H1 (cell line): Measurements from ENCODE around the gene ZACN. TPM values are rescaled to one million over a fixed set of nuclear protein-coding genes. Genes with fewer than 3 reads are reported as not detected.

Source experiments
- CTCF ChIA-PET: fragments of 300-600 bp; sonication (Branson Sonifier 250); formaldehyde crosslinking; loops from one replicate; lab custom pipeline; 2021; ENCODE audit not compliant: partially characterized antibody; lab: Charles Lee
- POLR2A ChIA-PET: fragments of 300-600 bp; sonication (Branson Sonifier 250); formaldehyde crosslinking; loops from one replicate; lab custom pipeline; 2021; ENCODE audit warnings: inconsistent platforms; ENCODE audit not compliant: partially characterized antibody; lab: Charles Lee
- DNase-seq, 2 experiments: peaks; one replicate each; pipeline versions ENCODE4 v3.0.0 to v3.0.0-alpha.2; 2010 to 2022; ENCODE audit warnings: low spot score in 2 of 2, low read depth in 1 of 2, mixed read lengths in 1 of 2
- FAIRE-seq: peaks from 2 replicates; lab custom pipeline; 2011; peaks lifted over from hg19 to GRCh38; lab: Jason Lieb, UNC
- H2AFZ ChIP-seq: 2 replicates; pipeline ENCODE4 v1.8.1; 2012; ENCODE audit warnings: low read length, inconsistent platforms
- H2AK5ac ChIP-seq: 2 replicates; pipeline ENCODE4 v1.6.1; 2013; ENCODE audit warnings: low read depth, low read length
- H2BK120ac ChIP-seq: replicated peaks from 2 replicates; pipeline ENCODE3; 2013; ENCODE audit warnings: low read depth, low read length, inconsistent platforms
- H2BK12ac ChIP-seq: 2 replicates; pipeline ENCODE4 v1.6.1; 2013; ENCODE audit warnings: low read depth, low read length
- H2BK15ac ChIP-seq: 2 replicates; pipeline ENCODE4 v1.6.1; 2013; ENCODE audit warnings: low read length
- H2BK20ac ChIP-seq: 2 replicates; pipeline ENCODE4 v1.6.1; 2013; ENCODE audit warnings: low read length
- H2BK5ac ChIP-seq: 2 replicates; pipeline ENCODE4 v1.6.1; 2013; ENCODE audit warnings: low read depth, low read length
- H3K14ac ChIP-seq: 2 replicates; pipeline ENCODE4 v1.6.1; 2013; ENCODE audit warnings: inconsistent platforms; ENCODE audit not compliant: insufficient read length
- H3K18ac ChIP-seq: 2 replicates; pipeline ENCODE4 v1.6.1; 2013; ENCODE audit warnings: low read length; ENCODE audit errors: extremely low read depth
- H3K23ac ChIP-seq: 2 replicates; pipeline ENCODE4 v1.6.1; 2013; ENCODE audit warnings: inconsistent platforms; ENCODE audit not compliant: insufficient read length
- H3K23me2 ChIP-seq: 2 replicates; pipeline ENCODE4 v1.6.1; 2013; ENCODE audit warnings: low read depth, low read length
- H3K27ac ChIP-seq: 2 replicates; pipeline ENCODE4 v1.6.1; 2011; ENCODE audit warnings: low read depth, low read length, inconsistent platforms
- H3K27me3 ChIP-seq, 4 experiments: replicated peaks in 1 of 4; 1 replicate in 1 of 4; 2 replicates in 3 of 4; pipeline versions ENCODE4 v1.6.1 to v1.8.1; 2011 to 2013; ENCODE audit warnings: low read length in 3 of 4, mild to moderate bottlenecking in 3 of 4, inconsistent platforms in 2 of 4, mixed read lengths in 2 of 4, moderate library complexity in 1 of 4; ENCODE audit not compliant: control insufficient read depth in 3 of 4, insufficient read depth in 3 of 4; ENCODE audit errors: extremely low read depth in 1 of 4
- H3K36me3 ChIP-seq, 4 experiments: 2 replicates each; pipeline versions ENCODE4 v1.6.1 to v1.8.1; 2011 to 2013; ENCODE audit warnings: mild to moderate bottlenecking in 4 of 4, low read length in 3 of 4, moderate library complexity in 2 of 4, control low read depth in 1 of 4, inconsistent platforms in 1 of 4; ENCODE audit not compliant: insufficient read depth in 4 of 4, control insufficient read depth in 2 of 4
- H3K4ac ChIP-seq: replicated peaks from 2 replicates; pipeline ENCODE3; 2013; ENCODE audit warnings: low read length, low read depth, mixed read lengths, inconsistent platforms; ENCODE audit not compliant: insufficient read length
- H3K4me1 ChIP-seq, 4 experiments: replicated peaks in 1 of 4; 1 replicate in 1 of 4; 2 replicates in 3 of 4; pipeline versions ENCODE4 v1.6.1 to v1.8.1; 2011 to 2013; ENCODE audit warnings: low read length in 3 of 4, inconsistent platforms in 2 of 4, mixed read lengths in 1 of 4; ENCODE audit not compliant: insufficient read depth in 4 of 4, control insufficient read depth in 3 of 4
- H3K4me2 ChIP-seq, 2 experiments: 2 replicates each; pipeline versions ENCODE4 v1.6.1 to v1.8.1; 2011 to 2013; ENCODE audit warnings: low read depth in 2 of 2, low read length in 2 of 2, control low read depth in 1 of 2, inconsistent platforms in 1 of 2, mild to moderate bottlenecking in 1 of 2; ENCODE audit not compliant: insufficient read depth in 1 of 2
- H3K4me3 ChIP-seq, 4 experiments: fragments of 200-600, 300-600 bp in 1 of 4; sonication (generic), shearing (Covaris generic), sonication (Bioruptor Twin) in 1 of 4; 2 replicates each; pipeline versions ENCODE4 v1.5.1 to v1.8.1; 2011 to 2016; ENCODE audit warnings: low read length in 4 of 4, low read depth in 3 of 4, control low read depth in 2 of 4, inconsistent platforms in 2 of 4, mild to moderate bottlenecking in 2 of 4, mixed read lengths in 1 of 4, moderate library complexity in 1 of 4; ENCODE audit not compliant: insufficient read depth in 2 of 4; ENCODE audit errors: extremely low read depth in 1 of 4
- H3K56ac ChIP-seq: replicated peaks from 2 replicates; pipeline ENCODE3; 2013; ENCODE audit warnings: low read depth, mild to moderate bottlenecking, mixed read lengths, low read length, inconsistent platforms; ENCODE audit not compliant: insufficient read length
- H3K79me1 ChIP-seq: 2 replicates; pipeline ENCODE4 v1.6.1; 2013; ENCODE audit warnings: low read depth, low read length, control low read depth
- H3K79me2 ChIP-seq, 2 experiments: 2 replicates each; pipeline versions ENCODE4 v1.6.1 to v1.8.1; 2012 to 2013; ENCODE audit warnings: low read length in 2 of 2, mild to moderate bottlenecking in 2 of 2, inconsistent platforms in 1 of 2; ENCODE audit not compliant: insufficient read depth in 2 of 2, control insufficient read depth in 1 of 2
- H3K9ac ChIP-seq, 4 experiments: replicated peaks in 1 of 4; 1 replicate in 1 of 4; 2 replicates in 3 of 4; pipeline versions ENCODE4 v1.6.1 to v1.8.1; 2011 to 2013; ENCODE audit warnings: low read depth in 3 of 4, low read length in 3 of 4, control low read depth in 2 of 4, mild to moderate bottlenecking in 2 of 4, moderate library complexity in 2 of 4, inconsistent platforms in 1 of 4; ENCODE audit errors: extremely low read depth in 1 of 4
- H3K9me3 ChIP-seq, 2 experiments: 2 replicates each; pipeline versions ENCODE4 v1.6.1 to v1.8.1; 2012 to 2013; ENCODE audit warnings: mild to moderate bottlenecking in 2 of 2, moderate library complexity in 2 of 2, control low read depth in 1 of 2, inconsistent platforms in 1 of 2, low read depth in 1 of 2, low read length in 1 of 2, mixed read lengths in 1 of 2; ENCODE audit not compliant: insufficient read depth in 2 of 2
- H4K20me1 ChIP-seq, 2 experiments: replicated peaks in 1 of 2; 2 replicates each; pipeline versions ENCODE3 to v1.8.1; 2011 to 2013; ENCODE audit warnings: inconsistent platforms in 2 of 2, low read length in 2 of 2, mild to moderate bottlenecking in 1 of 2; ENCODE audit not compliant: insufficient read depth in 2 of 2, control insufficient read depth in 1 of 2
- H4K5ac ChIP-seq: 2 replicates; pipeline ENCODE4 v1.6.1; 2013; ENCODE audit warnings: low read length, low read depth, mixed read lengths, inconsistent platforms; ENCODE audit not compliant: insufficient read length
- H4K8ac ChIP-seq: 2 replicates; pipeline ENCODE4 v1.8.0; 2013; ENCODE audit warnings: mild to moderate bottlenecking, moderate library complexity, low read length, inconsistent platforms; ENCODE audit not compliant: insufficient read depth; ENCODE audit errors: extremely low read depth
- H4K91ac ChIP-seq: replicated peaks from 2 replicates; pipeline ENCODE3; 2013; ENCODE audit warnings: low read length, mixed read lengths, inconsistent platforms; ENCODE audit not compliant: insufficient read length
- SIX5 ChIP-seq: IDR thresholded peaks from 2 replicates; pipeline ENCODE4 v1.6.1; 2011; ENCODE audit warnings: mild to moderate bottlenecking, low read depth, low read length
- TAF7 ChIP-seq: optimal IDR thresholded peaks from 2 replicates; pipeline ENCODE3; 2011; ENCODE audit warnings: low read depth, mild to moderate bottlenecking, inconsistent platforms, low read length, moderate library complexity, borderline replicate concordance
- WGBS, 2 experiments: shearing (Covaris generic) in 1 of 2; methylation state at CpG; one replicate each; pipeline versions ENCODE4 v1.1.6 to v1.1.7; 2013 to 2015; ENCODE audit warnings: low lambda C conversion rate in 2 of 2, mixed read lengths in 2 of 2, inconsistent platforms in 1 of 2, low coverage in 1 of 2, missing lambda C conversion rate in 1 of 2; ENCODE audit not compliant: insufficient replicate concordance in 2 of 2, insufficient coverage in 1 of 2, insufficient read length in 1 of 2; ENCODE audit errors: extremely low coverage in 1 of 2, missing lambda C conversion rate in 1 of 2; 5-methylcytosine and 5-hydroxymethylcytosine counted together
- polyA plus RNA-seq, 7 experiments: library from polyadenylated mRNA; depleted of rRNA in 3 of 7; stranded (reverse) in 5 of 7; unstranded in 2 of 7; fragments of >200 nt in 5 of 7; fragments of 200-250 nt in 2 of 7; gene quantifications; 1 replicate in 5 of 7; 2 replicates in 1 of 7; 4 replicates in 1 of 7; pipeline versions ENCODE4 v1.2.1 to v1.2.3, GENCODE V29; 2011 to 2013; ENCODE audit warnings: missing spikeins in 2 of 7, mixed read lengths in 2 of 7
- total RNA-seq: library from RNA; stranded (reverse); fragmentation: NEBNext Ultra II Directional; extraction: Animal tissue kit (Norgen Biotek cat#: 25700); gene quantifications from 2 replicates; pipeline ENCODE4 v1.2.1, GENCODE V29; 2021
- TF ChIP-seq, protein P1 (sequence below): IDR thresholded peaks from 2 replicates; pipeline ENCODE4 v1.6.1; 2012; ENCODE audit warnings: inconsistent platforms

Gene ZACN
- total and polyA plus RNA-seq, 2 of the 8 experiments (the other 6 are each of a cell fraction or from before 2014, with no cell fraction given) = 0.26 TPM; not detected in 1

DNA sequence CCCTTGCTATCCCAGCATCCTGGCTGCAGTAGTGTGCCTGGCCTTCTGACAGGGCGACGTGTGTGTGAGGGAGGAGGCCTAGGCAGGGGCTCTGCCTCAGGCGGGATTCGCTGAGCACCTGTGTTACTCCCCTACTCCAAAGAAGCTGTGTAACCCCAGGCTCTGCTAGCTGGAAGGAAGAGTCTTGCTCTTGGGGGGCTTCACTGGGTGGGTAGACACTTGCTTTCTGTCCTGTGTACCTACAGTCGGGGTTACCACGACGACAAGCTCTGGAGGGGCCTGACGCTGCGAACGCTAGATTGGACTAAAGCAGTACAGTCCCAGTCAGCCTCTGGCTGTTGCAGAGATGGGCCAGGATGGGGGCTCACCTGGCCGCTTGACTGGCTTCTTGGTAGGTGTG lies 15.1 kb downstream of the ZACN start:
- Histone ChIP-seq H3K79me2 (no peaks in the 10 kb centered on the region), H3K4me2 (no peak overlapping the region), H3K79me1 (peaks cover 2% of the 10 kb centered on the region; the same call in 1 of the 2 replicates), H3K9ac (no peak overlapping the region; a peak in 1 of 7 replicates), H3K56ac (no peak overlapping the region), H3K27me3 (no peaks in the 10 kb centered on the region), H2BK5ac (no peak overlapping the region), H3K23me2 (no peaks in the 10 kb centered on the region), H2BK15ac (no peak overlapping the region), H3K14ac (no peak overlapping the region), H3K23ac (no peak overlapping the region), H2BK12ac (no peak overlapping the region), H2AK5ac (no peak overlapping the region), H3K4me1 (no peaks in the 10 kb centered on the region), H4K5ac (no peak overlapping the region), H3K4me3 (no peak overlapping the region), H2BK20ac (no peak overlapping the region), H3K27ac (no peak overlapping the region), H3K9me3 (no peaks in the 10 kb centered on the region), H3K36me3 (peaks cover 28 to 66% (median 40%) of the 10 kb centered on the region in 4 experiments; a peak in 7 of 8 replicates), H4K91ac (no peak overlapping the region), H3K18ac (no peak overlapping the region), H3K4ac (no peak overlapping the region), H2BK120ac (no peak overlapping the region), H4K20me1 (peaks cover 0 to 3% of the 10 kb centered on the region in 2 experiments), H2AFZ (no peak overlapping the region), H4K8ac (no peak overlapping the region)
- 98% methylated on average over 11 of the region's 11 CpGs; no CpG with 5 or more reads in 1 of the 2 experiments for WGBS, 2 experiments
- FAIRE-seq (no peak), DNase-seq (no peak)
- ChIA-PET CTCF (interaction anchor here (0.6 to 3.0 kb wide), 8 partner anchors 9 to 167 kb away, joined by 3 to 11 read pairs (median 4); partner anchors contain the start of genes EXOC7, GALR2 and ZACN), POLR2A (interaction anchor here (1.2 to 2.2 kb wide), 2 partner anchors 9 to 13 kb away, joined by 4 to 19 read pairs; partner anchors contain the start of gene EXOC7)
- no peak for TF ChIP-seq TAF7
- TF ChIP-seq, protein P1, sequence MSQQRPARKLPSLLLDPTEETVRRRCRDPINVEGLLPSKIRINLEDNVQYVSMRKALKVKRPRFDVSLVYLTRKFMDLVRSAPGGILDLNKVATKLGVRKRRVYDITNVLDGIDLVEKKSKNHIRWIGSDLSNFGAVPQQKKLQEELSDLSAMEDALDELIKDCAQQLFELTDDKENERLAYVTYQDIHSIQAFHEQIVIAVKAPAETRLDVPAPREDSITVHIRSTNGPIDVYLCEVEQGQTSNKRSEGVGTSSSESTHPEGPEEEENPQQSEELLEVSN = no peak
- TF ChIP-seq SIX5 = no peak
